Central memory CD8-positive, alpha-beta T cell (primary cell): ENCODE measurements around the gene PEX3.
"Not testable (repeated sequence)": the region's sequence is repeated elsewhere in the genome, so short reads cannot be mapped to it uniquely, and the experiment has no call there.

Experiments
- ATAC-seq: fragments of 150-1000 bp; cut with Tn5 transposase; replicated peaks from 2 replicates; pipeline ENCODE4 v1.10.0; 2022; ENCODE audit warnings: mild to moderate bottlenecking, moderate FRiP score, moderate number of reproducible peaks; ENCODE audit not compliant: poor library complexity, severe bottlenecking; ENCODE audit errors: extremely low read depth
- DNase-seq, 2 donors: peaks; one replicate each; pipeline ENCODE4 v3.0.0; 2021; ENCODE audit warnings: low spot score in 2 of 2
- H3K27ac Mint-ChIP-seq: one replicate; pipeline ENCODE4 v1.8.0; 2022; ENCODE audit warnings: low read depth, mild to moderate bottlenecking, moderate library complexity, mixed read lengths
- H3K27me3 Mint-ChIP-seq: one replicate; pipeline ENCODE4 v1.8.0; 2022; ENCODE audit warnings: mixed read lengths
- H3K36me3 Mint-ChIP-seq: one replicate; pipeline ENCODE4 v1.8.0; 2022; ENCODE audit warnings: mild to moderate bottlenecking, moderate library complexity, mixed read lengths; ENCODE audit not compliant: insufficient read depth
- H3K4me1 Mint-ChIP-seq: one replicate; pipeline ENCODE4 v1.8.0; 2022; ENCODE audit warnings: mixed read lengths
- H3K4me3 Mint-ChIP-seq: one replicate; pipeline ENCODE4 v1.8.0; 2022; ENCODE audit warnings: mild to moderate bottlenecking, moderate library complexity, mixed read lengths
- H3K9me3 Mint-ChIP-seq: one replicate; pipeline ENCODE4 v1.8.0; 2022; ENCODE audit warnings: mixed read lengths

PEX3 gene

DNA sequence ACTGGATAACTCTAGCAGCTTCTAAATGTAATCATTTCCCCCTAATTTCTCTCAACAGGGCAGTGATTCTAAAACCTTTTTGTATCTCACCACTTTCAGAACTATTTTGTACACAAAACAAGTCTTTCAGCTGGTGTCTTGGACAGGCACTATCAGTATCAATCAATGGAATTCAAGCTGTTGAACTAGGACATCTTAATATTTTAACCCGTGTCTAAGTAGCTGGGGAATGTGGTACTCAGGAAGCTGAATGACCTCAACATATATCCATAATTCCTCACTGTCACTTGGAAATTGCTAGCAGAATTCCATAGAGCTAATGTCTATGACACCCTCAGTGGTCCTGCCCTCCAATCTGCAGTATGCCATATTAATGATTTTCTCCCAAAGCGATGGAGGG, 24.6 kb upstream of the PEX3 start:
- Mint-ChIP-seq H3K27ac (no peak overlapping the region), H3K4me3 (no peak overlapping the region), H3K27me3 (no peaks in the 10 kb centered on the region), H3K9me3 (no peaks in the 10 kb centered on the region), H3K4me1 (peaks cover 5% of the 10 kb centered on the region), H3K36me3 (peaks cover 2% of the 10 kb centered on the region)
- ATAC-seq (no peak), DNase-seq (no peak)

- Mint-ChIP-seq H3K4me1 (peaks cover 5% of the 10 kb centered on the region), H3K4me3 (no peak overlapping the region), H3K27ac (peak overlapping the region; percentile 62)
Measured at GRCh38 chr6:143427109-143427817, 23.3 kb upstream of the PEX3 start.

GRCh38 chr6:143429970-143430369, 20.6 kb upstream of the PEX3 start:
- H3K4me3 Mint-ChIP-seq = no peak overlapping the region
- ATAC-seq (no peak), DNase-seq (no peak)
- no peak overlapping the region for H3K27ac Mint-ChIP-seq
- H3K4me1 Mint-ChIP-seq = peaks cover 5% of the 10 kb centered on the region
- H3K27me3 Mint-ChIP-seq = no peaks in the 10 kb centered on the region
- peaks cover 5% of the 10 kb centered on the region for H3K36me3 Mint-ChIP-seq
- no peaks in the 10 kb centered on the region for H3K9me3 Mint-ChIP-seq

More at GRCh38 chr6:143427109-143427817, 23.3 kb upstream of the PEX3 start:
- Mint-ChIP-seq H3K27me3 (no peaks in the 10 kb centered on the region), H3K9me3 (no peaks in the 10 kb centered on the region), H3K36me3 (peaks cover 5% of the 10 kb centered on the region)
- DNase-seq = peak; percentile 70
- ATAC-seq = peak; percentile 98

GRCh38 chr6:143431226-143431625, 19.4 kb upstream of the PEX3 start:
- ATAC-seq = no peak

GRCh38 chr6:143432588-143432987, 18.0 kb upstream of the PEX3 start:
- ATAC-seq = no peak
- Mint-ChIP-seq H3K4me1 (no peaks in the 10 kb centered on the region), H3K9me3 (no peaks in the 10 kb centered on the region), H3K4me3 (no peak overlapping the region), H3K27me3 (no peaks in the 10 kb centered on the region), H3K36me3 (peaks cover 3% of the 10 kb centered on the region), H3K27ac (no peak overlapping the region)
- DNase-seq = no peak

More at GRCh38 chr6:143431226-143431625, 19.4 kb upstream of the PEX3 start:
- Mint-ChIP-seq H3K9me3 (no peaks in the 10 kb centered on the region), H3K4me1 (peaks cover 5% of the 10 kb centered on the region), H3K4me3 (no peak overlapping the region), H3K27me3 (no peaks in the 10 kb centered on the region), H3K36me3 (peaks cover 5% of the 10 kb centered on the region), H3K27ac (no peak overlapping the region)
- no peak for DNase-seq

- Mint-ChIP-seq H3K4me3 (no peak overlapping the region), H3K9me3 (no peaks in the 10 kb centered on the region), H3K4me1 (peaks cover 9% of the 10 kb centered on the region), H3K27me3 (no peaks in the 10 kb centered on the region), H3K36me3 (peaks cover 4% of the 10 kb centered on the region), H3K27ac (peak overlapping the region; percentile 54)
- ATAC-seq = no peak
- no peak for DNase-seq
Measured at GRCh38 chr6:143441010-143441409, 9.6 kb upstream of the PEX3 start.

DNA sequence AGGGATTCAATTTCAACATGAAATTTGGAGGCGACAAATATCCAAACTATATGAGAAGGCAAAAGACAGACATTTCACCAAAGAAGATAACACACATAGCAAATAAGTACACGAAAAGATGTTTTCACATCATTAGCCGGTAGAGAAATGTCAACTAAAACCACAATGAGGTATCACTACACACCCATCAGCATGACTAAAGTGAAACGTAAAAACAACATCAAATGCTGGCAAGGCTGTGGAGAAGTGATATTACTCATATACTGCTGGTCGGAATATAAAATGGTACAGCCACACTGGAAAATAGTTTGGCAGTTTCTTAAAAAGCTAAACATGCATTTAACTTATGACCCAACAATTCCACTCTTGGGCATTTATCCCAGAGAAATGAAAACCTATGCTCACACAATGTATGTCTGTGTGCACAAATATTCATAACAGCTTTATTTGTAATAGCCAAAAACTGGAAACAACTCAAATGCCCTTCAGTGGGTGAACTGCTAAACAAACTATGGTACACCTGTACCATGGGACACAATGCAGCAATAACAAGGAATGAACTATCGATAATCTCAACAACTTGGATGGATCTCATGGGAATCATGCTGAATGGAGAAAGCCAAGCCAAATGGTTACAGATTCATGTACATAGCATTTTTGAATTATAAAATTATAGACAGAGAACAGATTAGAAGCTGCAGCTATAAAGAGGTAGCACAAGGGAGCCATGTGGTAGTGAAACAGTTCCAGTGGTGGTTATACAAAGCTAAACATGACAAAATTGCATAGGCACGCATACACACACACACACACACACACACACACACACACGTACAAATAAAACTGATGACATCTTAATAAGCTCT, 8.7 kb upstream of the PEX3 start:
- peaks cover 9% of the 10 kb centered on the region for H3K4me1 Mint-ChIP-seq
- H3K36me3 Mint-ChIP-seq = peaks cover 4% of the 10 kb centered on the region
- no peaks in the 10 kb centered on the region for H3K27me3 Mint-ChIP-seq
- peak; percentile 86 for ATAC-seq
- H3K9me3 Mint-ChIP-seq = no peaks in the 10 kb centered on the region
- H3K27ac Mint-ChIP-seq = peak overlapping the region; percentile 54
- no peak for DNase-seq
- H3K4me3 Mint-ChIP-seq = no peak overlapping the region

DNA sequence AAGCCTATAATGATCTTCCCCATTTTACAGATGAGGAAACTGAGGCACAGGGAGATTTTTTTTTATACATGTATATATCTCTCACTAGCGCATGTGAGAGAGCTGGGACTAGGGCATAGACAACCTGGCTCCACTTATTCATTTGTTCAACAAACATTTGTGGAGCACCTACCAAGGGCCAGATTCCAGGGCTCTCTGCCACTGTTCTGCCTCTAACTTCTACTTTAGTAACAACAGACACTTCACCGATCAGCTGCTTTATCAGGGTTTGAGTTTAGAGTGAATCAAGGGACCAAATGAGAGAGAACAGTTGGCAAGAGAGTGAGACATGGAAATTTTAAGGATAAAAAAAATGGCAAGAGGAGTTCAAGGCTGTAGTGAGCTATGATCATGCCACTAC, 7.5 kb upstream of the PEX3 start:
- H3K4me3 Mint-ChIP-seq = no peak overlapping the region
- no peak for ATAC-seq
- no peaks in the 10 kb centered on the region for H3K9me3 Mint-ChIP-seq
- H3K27ac Mint-ChIP-seq = no peak overlapping the region
- no peak for DNase-seq
- peaks cover 9% of the 10 kb centered on the region for H3K4me1 Mint-ChIP-seq
- H3K36me3 Mint-ChIP-seq = peaks cover 1% of the 10 kb centered on the region
- no peaks in the 10 kb centered on the region for H3K27me3 Mint-ChIP-seq

DNA sequence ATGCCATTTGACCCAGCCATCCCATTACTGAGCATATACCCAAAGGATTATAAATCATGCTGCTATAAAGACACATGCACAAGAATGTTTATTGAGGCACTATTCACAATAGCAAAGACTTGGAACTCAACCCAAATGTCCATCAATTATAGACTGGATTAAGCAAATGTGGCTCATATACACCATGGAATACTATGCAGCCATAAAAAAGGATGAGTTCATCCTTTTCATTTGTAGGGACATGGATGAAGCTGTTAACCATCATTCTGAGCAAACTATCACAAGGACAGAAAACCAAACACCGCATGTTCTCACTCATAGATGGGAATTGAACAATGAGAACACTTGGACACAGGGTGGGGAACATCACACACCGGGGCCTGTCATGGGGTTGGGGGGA, 2.7 kb upstream of the PEX3 start:
- H3K27me3 Mint-ChIP-seq, H3K9me3 Mint-ChIP-seq, H3K27ac Mint-ChIP-seq, DNase-seq, ATAC-seq, H3K4me3 Mint-ChIP-seq: not testable (repeated sequence)
- H3K4me1 Mint-ChIP-seq = peaks cover 31% of the 10 kb centered on the region
- peaks cover 12% of the 10 kb centered on the region for H3K36me3 Mint-ChIP-seq

DNA sequence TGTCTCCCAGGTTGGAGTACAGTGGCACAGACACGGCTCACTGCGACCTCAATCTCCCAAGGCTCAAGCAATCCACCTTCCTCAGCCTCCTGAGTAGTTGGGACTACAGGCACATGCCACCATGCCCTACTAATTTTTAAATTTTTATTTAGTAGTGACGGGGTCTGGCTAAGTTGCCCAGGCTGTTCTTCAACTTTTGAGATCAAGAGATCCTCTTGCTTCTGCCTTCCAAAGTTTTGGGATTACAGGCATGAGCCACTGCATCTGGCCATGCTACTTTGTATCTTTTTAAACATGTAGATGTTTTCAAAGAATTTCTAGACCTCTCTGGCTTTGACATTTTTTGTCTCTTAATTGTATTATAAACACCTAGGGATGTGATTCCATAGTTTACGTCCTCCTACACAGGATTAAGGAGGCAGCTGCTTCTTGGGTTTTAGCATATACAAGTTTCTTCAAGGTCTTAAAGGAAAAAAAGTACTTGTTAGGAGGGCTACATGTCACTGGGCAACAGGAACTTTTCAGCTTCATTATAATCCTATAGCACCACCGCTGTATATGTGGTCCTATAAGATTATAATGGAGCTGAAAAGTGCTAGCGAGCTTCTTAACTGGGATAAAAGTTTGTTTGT, 1.4 kb upstream of the PEX3 start:
- Mint-ChIP-seq H3K36me3 (peaks cover 16% of the 10 kb centered on the region), H3K4me3 (peak overlapping the region; percentile 94), H3K27me3 (no peaks in the 10 kb centered on the region), H3K4me1 (peaks cover 31% of the 10 kb centered on the region), H3K9me3 (no peaks in the 10 kb centered on the region), H3K27ac (peak overlapping the region; percentile 98)
- DNase-seq (no peak), ATAC-seq (no peak)

GRCh38 chr6:143449714-143450452, 722 bp upstream of the PEX3 start:
- H3K4me3 Mint-ChIP-seq = peak overlapping the region; percentile 94
- peaks cover 18% of the 10 kb centered on the region for H3K36me3 Mint-ChIP-seq
- no peaks in the 10 kb centered on the region for H3K9me3 Mint-ChIP-seq
- DNase-seq (peak; percentile 49 to 63), ATAC-seq (peak; percentile 22)
- peak overlapping the region; percentile 98 for H3K27ac Mint-ChIP-seq
- peaks cover 38% of the 10 kb centered on the region for H3K4me1 Mint-ChIP-seq
- no peaks in the 10 kb centered on the region for H3K27me3 Mint-ChIP-seq

DNA sequence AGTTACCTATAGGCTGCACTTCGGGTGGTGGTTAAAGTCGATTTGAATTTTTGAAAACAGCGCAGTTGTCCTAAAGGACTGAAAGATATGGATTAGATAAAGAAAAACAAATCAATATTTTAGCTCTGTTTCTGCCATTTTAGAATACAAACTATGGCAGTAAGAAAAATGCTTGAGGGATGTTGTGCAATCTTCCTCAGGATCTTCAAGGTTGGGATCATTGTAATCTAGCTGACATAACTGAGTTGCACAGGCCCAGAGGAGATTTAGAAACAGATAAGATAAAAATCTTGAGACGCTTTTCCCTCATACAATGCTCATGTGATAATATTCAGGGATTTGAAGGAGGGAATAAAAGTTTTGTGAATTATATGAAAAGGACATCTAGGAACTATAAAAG, 926 bp downstream of the PEX3 start:
- Mint-ChIP-seq H3K4me1 (peaks cover 42% of the 10 kb centered on the region), H3K36me3 (peaks cover 18% of the 10 kb centered on the region), H3K4me3 (peak overlapping the region; percentile 94), H3K27ac (peak overlapping the region; percentile 98), H3K9me3 (no peaks in the 10 kb centered on the region), H3K27me3 (no peaks in the 10 kb centered on the region)
- ATAC-seq = no peak
- no peak for DNase-seq
